OCI-LY3 (cell line): ENCODE measurements around the gene ATP5IF1.

ENCODE experiments used
- CTCF ChIP-seq: fragments of 200-600, 300-600 bp; sonication (generic); IDR thresholded peaks from 2 replicates; pipeline ENCODE4 v1.5.1; 2014; ENCODE audit warnings: antibody characterized with exemption, low read length, low read depth
- EZH2phosphoT487 ChIP-seq: fragments of 200-600 bp; shearing (Covaris generic); IDR thresholded peaks from 2 replicates; pipeline ENCODE4 v1.6.1; 2018; ENCODE audit warnings: antibody characterized with exemption, mixed run types, low read depth

GRCh38 chr1:28229089-28229488, 6.8 kb upstream of the ATP5IF1 start:
- no peak for TF ChIP-seq CTCF
- no peak for TF ChIP-seq EZH2phosphoT487
